NCI-H1105 treated with DMSO at 0.1 percent for 48 hours (cell line): Measurements from ENCODE around the gene EFCAB6.

ENCODE experiments used
- DNase-seq: peaks from one replicate; lab custom pipeline; 2025; lab: John Stamatoyannopoulos, UW

Gene EFCAB6

DNA sequence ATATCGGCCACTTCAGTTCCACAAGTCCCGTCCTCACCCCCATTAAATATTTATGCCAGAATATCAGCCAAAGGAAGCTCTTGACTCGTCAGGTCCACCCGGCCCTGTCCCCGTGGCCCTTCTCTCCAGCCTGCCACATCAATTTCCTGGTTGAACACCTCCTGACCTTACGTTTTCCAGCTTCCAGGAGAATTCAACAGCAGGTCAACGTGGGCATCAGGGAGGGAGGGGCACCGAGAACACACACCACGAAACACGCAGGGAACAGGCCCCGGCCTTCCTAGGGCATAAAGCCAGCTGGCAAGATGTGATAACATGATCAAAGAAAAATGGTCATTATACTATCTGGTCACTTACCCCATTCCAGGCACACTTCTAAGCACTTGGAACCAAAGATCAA is 34.9 kb upstream of the EFCAB6 start:
- no peak for DNase-seq

DNA sequence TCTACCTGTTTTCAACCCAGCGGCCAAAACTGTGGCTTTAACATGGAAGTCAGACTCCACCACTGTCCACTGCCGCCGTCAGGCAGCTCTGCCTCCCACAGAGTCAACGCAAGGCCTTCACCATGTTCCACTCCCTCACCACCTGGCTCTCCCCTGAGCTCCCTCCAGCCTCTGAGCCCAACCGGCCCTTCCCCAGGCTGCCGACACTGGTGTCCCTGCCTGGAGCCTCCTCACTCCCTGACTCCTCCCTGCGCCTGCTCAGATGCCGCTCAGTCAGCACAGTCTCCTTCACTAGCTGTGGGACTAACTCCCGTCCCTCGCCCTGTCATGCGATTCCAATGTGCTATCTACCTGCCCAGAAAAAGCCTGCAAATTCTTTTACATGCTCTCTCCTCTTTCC is 33.9 kb upstream of the EFCAB6 start:
- DNase-seq = no peak

DNA sequence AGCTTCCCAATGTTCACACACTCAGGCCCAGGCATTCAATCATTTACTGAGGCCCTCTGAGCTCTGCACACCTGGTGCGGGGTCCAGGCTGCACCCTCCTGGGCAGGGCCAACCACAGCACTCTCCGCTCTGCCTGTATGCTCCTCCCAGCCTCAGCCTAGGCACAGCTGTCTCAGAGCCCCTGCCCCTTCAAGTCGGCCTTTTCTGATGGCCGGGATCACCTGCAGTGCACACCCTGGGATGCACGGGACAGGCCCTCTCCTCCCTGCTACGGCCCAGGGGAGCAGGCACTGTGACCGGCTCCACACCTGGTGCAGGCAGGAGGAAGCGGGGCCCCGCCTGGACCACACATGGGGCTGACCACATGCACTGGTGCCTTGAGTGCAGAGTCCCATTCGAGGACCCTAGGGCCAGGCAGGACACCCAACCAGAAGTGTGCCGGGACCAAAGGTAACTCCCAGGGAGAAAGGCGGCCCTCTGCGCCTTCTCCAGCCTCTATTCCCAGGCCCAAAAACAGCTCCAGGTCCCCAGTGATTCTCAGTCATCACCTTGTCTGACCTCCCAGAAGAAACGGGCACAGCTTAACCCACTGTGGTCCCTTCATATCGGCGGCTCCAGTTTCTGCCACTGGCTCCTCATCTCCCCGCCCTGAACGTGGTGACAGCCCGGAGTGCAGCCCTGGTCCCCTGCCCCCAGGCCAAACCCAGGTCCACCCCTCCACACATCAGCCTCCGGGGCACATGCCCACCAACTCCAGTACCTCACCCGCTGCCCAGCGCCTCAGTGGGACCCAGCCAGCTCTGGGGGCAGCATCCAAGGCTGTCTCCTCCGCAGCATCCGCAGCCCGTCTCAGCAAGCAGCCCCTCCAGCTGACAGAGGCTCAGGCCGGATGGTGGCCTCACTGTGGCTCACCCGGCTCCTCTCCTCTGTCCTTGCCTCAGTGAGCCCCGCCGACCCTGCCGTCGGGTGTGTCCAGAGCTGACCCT is 32.7 kb upstream of the EFCAB6 start:
- DNase-seq = no peak

GRCh38 chr22:43843783-43844530 is 31.9 kb upstream of the EFCAB6 start:
- DNase-seq = no peak

DNA sequence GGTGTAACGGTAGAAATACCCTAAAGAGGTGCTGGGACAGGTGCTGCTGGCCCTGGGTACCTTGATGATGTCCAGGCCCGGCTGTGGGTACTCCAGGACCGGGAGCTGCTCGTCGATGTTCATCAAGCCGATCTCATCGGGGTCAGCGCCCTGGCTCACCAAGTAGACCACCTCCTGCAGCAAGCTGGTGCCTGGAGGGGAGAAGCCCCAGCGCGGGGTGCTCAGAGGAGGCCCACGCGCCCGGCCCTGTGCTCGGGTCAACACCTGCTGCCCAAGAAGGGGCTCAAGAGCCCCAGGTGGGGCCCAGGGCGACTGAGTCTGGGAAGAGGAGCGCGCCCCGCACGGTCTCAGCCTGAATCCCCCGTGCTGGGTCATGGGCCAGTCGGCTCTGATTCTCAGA is 29.6 kb upstream of the EFCAB6 start:
- no peak for DNase-seq

DNA sequence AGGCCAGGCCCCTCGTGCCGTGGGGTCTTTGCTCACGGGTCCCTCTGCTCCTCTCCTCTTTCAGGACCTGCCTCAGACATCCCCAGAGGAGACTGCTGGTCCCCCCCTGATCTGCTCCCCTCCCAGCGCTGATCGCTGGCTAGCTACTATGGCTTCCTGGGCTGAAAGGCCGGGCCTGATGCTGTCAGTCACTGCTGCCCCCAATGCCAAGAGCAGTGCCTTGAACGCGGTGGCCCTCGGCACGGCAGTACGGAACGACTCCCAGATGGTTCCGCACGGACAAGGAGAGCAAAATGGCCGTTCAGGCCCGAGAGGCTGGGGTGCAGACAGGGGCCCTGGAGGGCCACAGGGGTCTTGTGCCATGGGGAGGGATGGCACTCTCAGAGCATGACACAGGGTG is 28.7 kb upstream of the EFCAB6 start:
- DNase-seq = no peak

- DNase-seq = no peak
These were observed 28.3 kb upstream of the EFCAB6 start for GRCh38 chr22:43840431-43840830.

DNA sequence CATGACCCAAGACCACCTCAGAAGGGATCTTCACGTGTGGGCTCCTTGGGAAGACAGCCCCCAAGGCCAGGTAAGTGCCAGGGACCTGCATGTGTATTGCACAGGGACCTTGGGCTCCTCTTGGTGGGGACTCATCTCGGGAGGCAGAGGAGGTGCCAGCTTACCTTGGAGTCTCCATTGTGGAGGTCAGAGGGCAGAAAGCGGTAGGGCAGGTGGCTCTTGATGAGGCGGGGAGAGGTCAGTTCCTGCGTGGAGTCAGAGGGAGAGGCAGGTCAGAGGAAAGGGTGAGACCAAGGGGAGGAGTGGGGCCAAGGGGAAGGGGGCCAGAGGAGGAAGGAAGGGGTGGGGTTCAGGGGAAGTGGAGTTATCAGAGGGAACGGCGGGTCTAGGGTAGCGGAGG is 27.7 kb upstream of the EFCAB6 start:
- DNase-seq = no peak

GRCh38 chr22:43838571-43839307 is 26.6 kb upstream of the EFCAB6 start:
- DNase-seq = no peak

GRCh38 chr22:43838161-43838560 is 26.1 kb upstream of the EFCAB6 start:
- DNase-seq = no peak

DNA sequence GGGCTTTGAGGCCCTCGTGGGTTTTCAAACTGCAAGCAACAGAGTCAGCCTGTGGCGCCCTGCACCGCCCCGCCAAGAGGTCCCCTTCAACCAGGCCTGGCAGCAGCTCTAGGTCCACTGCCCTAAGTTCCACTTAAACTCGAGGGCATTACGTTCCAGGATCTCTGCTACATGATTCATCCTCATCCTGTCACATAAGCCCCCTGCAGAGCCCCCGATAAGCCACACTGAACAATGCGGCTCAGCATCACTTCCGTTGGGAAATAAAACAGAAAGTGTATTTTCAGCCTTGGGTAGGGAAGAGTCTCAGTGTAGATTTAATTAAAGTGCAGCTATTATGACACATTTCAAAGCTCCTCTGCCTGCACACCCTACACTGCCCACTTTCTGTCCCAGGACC is 25.6 kb upstream of the EFCAB6 start:
- no peak for DNase-seq

DNA sequence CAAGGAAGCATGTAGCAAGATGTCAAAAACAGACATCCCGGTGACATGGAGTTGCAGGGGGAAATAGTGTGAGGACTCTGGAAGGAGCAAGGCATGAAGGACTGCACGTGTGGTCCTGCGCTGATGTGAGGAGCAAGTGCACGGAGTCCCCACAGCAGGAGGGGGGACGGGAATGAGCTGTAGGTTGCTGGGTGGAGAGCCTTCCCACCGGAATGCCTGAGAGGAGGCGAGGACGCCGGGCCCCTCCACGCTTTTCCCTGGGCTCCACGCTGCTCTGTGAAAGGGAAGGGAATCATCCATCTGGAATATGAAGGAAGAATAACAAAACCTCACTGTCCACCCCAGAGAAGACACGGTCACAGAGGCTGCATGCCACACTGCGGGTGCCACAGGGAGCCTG is 23.6 kb upstream of the EFCAB6 start:
- DNase-seq = no peak

GRCh38 chr22:43835166-43835565 is 23.1 kb upstream of the EFCAB6 start:
- no peak for DNase-seq

DNA sequence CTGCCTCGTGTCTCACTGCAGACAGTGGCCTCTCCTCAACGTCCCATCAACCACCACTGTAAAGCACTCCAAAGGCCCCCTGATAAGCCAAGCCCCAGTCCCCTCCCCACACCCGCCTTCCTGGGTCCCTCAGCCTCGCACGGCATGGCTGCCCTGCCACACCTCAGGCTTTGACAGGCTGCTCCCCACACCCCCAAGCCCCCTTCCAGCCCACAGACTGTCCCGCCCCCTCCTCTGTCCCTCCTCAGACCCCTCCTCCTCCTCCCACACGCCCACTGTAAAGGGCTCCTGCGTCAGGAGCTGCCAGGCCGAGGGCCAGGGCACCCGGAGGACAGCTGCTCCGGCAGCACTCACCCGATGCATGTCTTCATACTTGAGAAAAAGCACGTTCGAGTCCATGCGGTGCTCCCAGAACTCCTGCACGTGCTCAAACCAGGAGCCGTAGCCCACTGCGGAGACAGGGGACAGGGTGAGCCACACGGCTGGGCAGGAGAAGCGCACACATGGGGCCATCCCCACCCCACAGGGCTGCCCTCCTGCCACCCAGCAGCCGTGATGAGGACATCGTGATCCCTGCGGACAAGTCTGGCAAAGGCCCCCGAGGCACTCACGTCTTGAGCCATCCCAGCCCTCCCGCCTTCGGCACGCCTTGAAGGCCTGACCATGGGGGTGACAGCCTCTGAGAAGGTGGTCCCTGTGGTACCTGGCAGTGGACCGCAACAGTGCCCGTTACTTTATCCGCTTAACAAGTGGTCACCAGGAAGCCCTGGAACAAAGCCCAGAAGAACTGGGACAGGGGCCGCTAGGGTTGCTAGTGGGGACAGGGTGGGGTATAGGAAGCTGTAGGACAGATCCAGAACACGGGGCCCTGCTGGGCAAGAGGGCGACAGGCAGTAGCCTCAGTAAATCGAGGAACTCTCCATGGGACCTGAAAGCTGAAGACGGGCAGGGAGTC is 21.5 kb upstream of the EFCAB6 start:
- DNase-seq = no peak

DNA sequence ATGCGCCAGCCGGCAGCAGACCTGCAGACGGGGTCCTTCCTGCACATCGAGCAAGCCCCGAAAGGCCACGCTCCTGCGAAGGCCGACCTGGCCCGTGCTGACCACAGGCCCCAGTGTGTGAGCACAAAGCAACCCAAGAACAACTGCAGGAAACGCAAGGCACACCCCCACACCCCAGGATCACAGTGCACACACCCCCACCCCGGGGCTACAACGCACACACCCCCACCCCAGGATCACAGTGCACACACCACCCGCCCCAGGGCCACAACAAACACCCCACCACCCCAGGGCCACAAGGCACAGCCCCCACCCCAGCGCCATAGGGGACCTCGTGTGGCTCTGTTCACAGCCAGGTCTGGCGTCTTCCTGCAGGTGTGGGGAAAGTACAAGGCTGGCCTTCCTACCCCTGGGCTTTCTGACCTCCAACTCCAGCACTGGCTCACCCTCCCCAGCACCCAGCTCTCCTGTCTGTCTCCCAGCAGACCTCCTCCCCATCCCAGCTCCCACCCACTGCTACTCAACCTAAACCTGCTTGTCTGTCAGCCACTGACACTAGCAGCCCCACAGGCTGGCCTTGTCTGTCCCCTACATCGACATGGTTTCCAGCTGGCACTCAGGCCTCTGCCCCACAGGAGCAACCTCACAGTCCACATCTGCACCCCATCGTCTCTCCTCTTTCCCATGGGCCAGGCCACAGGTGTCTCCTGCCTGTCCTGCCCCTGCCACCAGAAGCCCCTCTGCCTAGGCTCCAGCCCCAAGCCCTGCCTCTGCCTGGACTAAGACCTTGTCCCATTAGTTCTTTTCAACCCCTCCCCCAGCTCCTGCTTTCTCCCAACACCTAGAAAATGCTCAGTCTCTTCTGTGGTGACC is 20.5 kb upstream of the EFCAB6 start:
- no peak for DNase-seq

- DNase-seq = no peak
These were observed 19.7 kb upstream of the EFCAB6 start for GRCh38 chr22:43831561-43832392.

DNA sequence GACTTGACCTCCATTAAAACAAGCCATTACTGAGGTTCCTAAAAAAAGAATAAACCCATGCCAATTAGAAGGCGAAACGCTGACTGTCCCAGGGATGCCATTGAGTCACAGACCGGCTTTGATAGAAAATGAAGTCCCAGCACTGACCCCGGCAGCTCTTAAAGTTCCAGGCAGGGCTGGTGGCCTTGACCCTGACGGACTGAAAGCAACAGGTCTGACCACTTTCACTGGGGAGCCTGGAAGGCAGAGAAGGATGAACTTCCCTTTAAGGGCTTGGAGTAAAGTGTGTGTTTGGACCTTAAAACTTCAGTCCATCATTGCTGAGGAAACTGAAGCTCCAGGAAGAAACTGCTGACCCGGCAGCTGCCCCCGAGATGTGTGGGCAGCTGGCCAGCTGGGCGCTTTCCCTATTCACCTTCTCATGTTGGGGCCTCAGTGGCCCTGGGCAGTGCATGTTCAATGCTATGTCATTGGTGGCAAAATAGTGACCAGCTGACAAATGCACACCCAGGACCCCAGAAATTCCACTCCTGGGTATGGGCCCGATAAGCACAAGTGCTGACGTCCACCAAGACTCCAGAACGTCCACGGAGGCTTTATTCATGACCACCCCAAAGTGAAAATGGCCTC is 18.9 kb upstream of the EFCAB6 start:
- no peak for DNase-seq

GRCh38 chr22:43829904-43830851 is 18.1 kb upstream of the EFCAB6 start:
- no peak for DNase-seq
